HG02981 (cell line): ENCODE data around the gene JPT2.
"Not testable (repeated sequence)": the region's sequence is repeated elsewhere in the genome, so short reads cannot be mapped to it uniquely, and the experiment has no call there.

Source experiments
- ATAC-seq: cut with Tn5 transposase; IDR thresholded peaks from one replicate; pipeline ENCODE4 v1.9.1; 2021; ENCODE audit warnings: mild to moderate bottlenecking, moderate library complexity; ENCODE audit not compliant: unreplicated experiment

JPT2 gene

GRCh38 chr16:1705688-1706385 lies 27.8 kb downstream of the JPT2 start, which contains the start of gene MAPK8IP3:
Gene MAPK8IP3 (plus strand): TSS chr16:1706195. CDS start chr16:1706340, 145 bp downstream.
- ATAC-seq = peak; percentile 80

- peak; percentile 17 for ATAC-seq
Observed at GRCh38 chr16:1706386-1707192, 28.5 kb downstream of the JPT2 start.

- ATAC-seq = no peak
Observed at GRCh38 chr16:1707193-1707790, 29.2 kb downstream of the JPT2 start.

- ATAC-seq = no peak
Observed at GRCh38 chr16:1708083-1708767, 30.1 kb downstream of the JPT2 start.

GRCh38 chr16:1708768-1709180 lies 30.7 kb downstream of the JPT2 start:
- no peak for ATAC-seq

- ATAC-seq = no peak
Observed at GRCh38 chr16:1709356-1709755, 31.3 kb downstream of the JPT2 start.

GRCh38 chr16:1710811-1711507 lies 32.9 kb downstream of the JPT2 start:
- ATAC-seq = no peak

- ATAC-seq = no peak
Observed at GRCh38 chr16:1712791-1713261, 34.7 kb downstream of the JPT2 start.

GRCh38 chr16:1713331-1713730 lies 35.3 kb downstream of the JPT2 start:
- no peak for ATAC-seq

- ATAC-seq = peak; percentile 48
Observed at GRCh38 chr16:1713933-1714332, 35.9 kb downstream of the JPT2 start.

GRCh38 chr16:1715220-1715619 lies 37.1 kb downstream of the JPT2 start:
- no peak for ATAC-seq

GRCh38 chr16:1718236-1718635 lies 40.2 kb downstream of the JPT2 start:
- ATAC-seq = not testable (repeated sequence)

GRCh38 chr16:1719559-1720229 lies 41.6 kb downstream of the JPT2 start:
- not testable (repeated sequence) for ATAC-seq

- ATAC-seq = no peak
Observed at GRCh38 chr16:1721372-1721771, 43.3 kb downstream of the JPT2 start.

GRCh38 chr16:1723450-1724147 lies 45.5 kb downstream of the JPT2 start:
- no peak for ATAC-seq

- no peak for ATAC-seq
Observed at GRCh38 chr16:1724491-1724890, 46.4 kb downstream of the JPT2 start.

- ATAC-seq = no peak
Observed at GRCh38 chr16:1726661-1727502, 48.8 kb downstream of the JPT2 start.
